ENCODE data around the gene GRK1.

The GRK1 gene

DNA sequence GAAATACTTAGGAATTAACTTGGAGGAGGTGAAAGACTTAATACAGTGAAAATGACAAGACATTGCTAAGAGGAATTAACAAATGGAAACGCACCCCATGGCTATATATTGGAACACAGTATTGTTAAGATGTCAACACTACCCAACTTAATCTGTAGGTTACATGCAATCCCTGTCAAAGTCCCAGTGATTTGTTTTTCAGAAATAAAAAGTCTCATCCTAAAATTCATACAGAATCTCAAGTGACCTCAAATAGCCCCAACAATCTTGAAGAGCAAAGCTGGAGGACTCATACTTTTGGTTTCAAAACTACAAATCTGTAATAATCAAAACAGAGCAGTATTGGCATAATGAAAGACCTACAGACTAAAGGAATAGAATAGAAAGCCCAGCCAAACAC, 22.2 kb upstream of the GRK1 start:
- H3K9me3 ChIP-seq (replicated peaks; ENCODE audit: low read length): no peaks in the 10 kb centered on the region
- H3K36me3 ChIP-seq (ENCODE audit: insufficient read depth, low read length): peaks cover 27% of the 10 kb centered on the region
- H3K9ac ChIP-seq (ENCODE audit: low read depth, low read length): no peak overlapping the region
- no peaks in the 10 kb centered on the region for H3K27me3 ChIP-seq (ENCODE audit: control insufficient read depth, insufficient read depth, low read length)
- peaks cover 11% of the 10 kb centered on the region for H3K4me1 ChIP-seq (ENCODE audit: control insufficient read depth, insufficient read depth, low read length)
- H3K4me3 ChIP-seq (ENCODE audit: low read length): no peak overlapping the region
- H3K4me2 ChIP-seq (ENCODE audit: low read length): no peak overlapping the region

DNA sequence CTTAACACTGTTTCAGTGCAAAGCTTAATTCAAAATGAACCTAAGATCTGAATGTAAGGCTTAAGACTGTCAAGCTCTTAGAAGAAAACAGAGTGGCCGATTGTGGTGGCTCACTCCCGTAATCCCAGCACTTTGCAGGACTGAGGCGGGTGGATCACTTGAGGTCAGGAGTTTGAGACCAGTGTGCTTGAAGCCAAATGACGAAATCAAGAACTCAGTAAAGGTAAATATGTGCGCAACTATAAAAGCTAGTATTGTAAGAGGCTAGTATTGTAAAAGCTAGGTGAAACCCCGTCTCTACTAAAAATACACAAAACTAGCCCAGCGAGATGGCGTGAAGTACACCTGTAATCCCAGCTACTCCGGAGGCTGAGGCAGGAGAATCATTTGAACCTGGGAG, 21.7 kb upstream of the GRK1 start:
- H3K27me3 ChIP-seq (ENCODE audit: control insufficient read depth, insufficient read depth, low read length): no peaks in the 10 kb centered on the region
- H3K4me3 ChIP-seq (ENCODE audit: low read length): no peak overlapping the region
- H3K4me2 ChIP-seq (ENCODE audit: low read length): no peak overlapping the region
- peaks cover 22% of the 10 kb centered on the region for H3K36me3 ChIP-seq (ENCODE audit: insufficient read depth, low read length)
- no peaks in the 10 kb centered on the region for H3K9me3 ChIP-seq (replicated peaks; ENCODE audit: low read length)
- H3K9ac ChIP-seq (ENCODE audit: low read depth, low read length): no peak overlapping the region
- peaks cover 11% of the 10 kb centered on the region for H3K4me1 ChIP-seq (ENCODE audit: control insufficient read depth, insufficient read depth, low read length)

DNA sequence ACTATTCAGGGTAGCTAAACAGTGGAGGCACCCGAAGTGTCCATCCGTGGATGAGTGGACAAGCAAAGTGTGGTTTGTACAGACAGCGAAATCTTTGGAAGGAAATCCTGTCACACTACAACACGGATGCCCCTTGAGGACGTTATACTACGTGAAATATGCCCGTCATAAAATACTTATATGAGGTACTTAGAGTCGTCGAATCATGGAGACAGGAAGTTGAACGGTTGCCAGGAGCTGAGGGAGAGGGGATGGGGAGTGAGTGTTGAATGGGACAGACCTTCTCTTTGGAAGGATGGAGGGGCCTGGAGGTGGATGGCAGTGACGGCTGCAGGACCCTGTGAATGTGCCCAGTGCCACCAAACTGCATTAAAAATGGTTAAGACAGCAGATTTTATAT, 20.6 kb upstream of the GRK1 start:
- no peaks in the 10 kb centered on the region for H3K27me3 ChIP-seq (ENCODE audit: control insufficient read depth, insufficient read depth, low read length)
- no peak overlapping the region for H3K9ac ChIP-seq (ENCODE audit: low read depth, low read length)
- no peaks in the 10 kb centered on the region for H3K9me3 ChIP-seq (replicated peaks; ENCODE audit: low read length)
- H3K36me3 ChIP-seq (ENCODE audit: insufficient read depth, low read length): peaks cover 17% of the 10 kb centered on the region
- H3K4me2 ChIP-seq (ENCODE audit: low read length): no peak overlapping the region
- H3K4me1 ChIP-seq (ENCODE audit: control insufficient read depth, insufficient read depth, low read length): peaks cover 11% of the 10 kb centered on the region
- no peak overlapping the region for H3K4me3 ChIP-seq (ENCODE audit: low read length)

DNA sequence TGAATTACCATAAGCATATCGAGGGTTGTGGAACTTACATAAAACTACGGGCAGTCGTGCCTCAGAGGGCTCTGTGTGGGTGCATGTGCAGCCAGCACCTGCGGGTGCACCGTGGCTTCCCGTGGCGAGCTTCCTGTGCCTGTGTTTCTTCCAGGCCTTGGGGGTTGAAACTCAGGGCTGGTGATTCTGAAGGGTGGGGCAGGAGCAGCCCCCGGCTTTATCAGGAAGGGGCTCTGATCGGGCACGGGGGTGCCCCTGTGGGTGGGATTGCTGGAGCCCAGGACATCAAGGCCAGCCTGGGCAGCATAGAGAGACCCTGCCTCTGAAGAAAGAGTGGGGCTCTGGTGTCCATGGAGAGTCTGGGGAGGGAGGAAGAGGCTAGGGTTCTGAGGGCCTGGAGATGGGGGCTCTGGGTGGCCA, 20.1 kb upstream of the GRK1 start:
- H3K27me3 ChIP-seq (ENCODE audit: control insufficient read depth, insufficient read depth, low read length): no peaks in the 10 kb centered on the region
- H3K4me2 ChIP-seq (ENCODE audit: low read length): peak overlapping the region; percentile 50
- H3K4me1 ChIP-seq (ENCODE audit: control insufficient read depth, insufficient read depth, low read length): peaks cover 11% of the 10 kb centered on the region
- H3K9me3 ChIP-seq (replicated peaks; ENCODE audit: low read length): no peaks in the 10 kb centered on the region
- peaks cover 15% of the 10 kb centered on the region for H3K36me3 ChIP-seq (ENCODE audit: insufficient read depth, low read length)
- no peak overlapping the region for H3K9ac ChIP-seq (ENCODE audit: low read depth, low read length)
- no peak overlapping the region for H3K4me3 ChIP-seq (ENCODE audit: low read length)

DNA sequence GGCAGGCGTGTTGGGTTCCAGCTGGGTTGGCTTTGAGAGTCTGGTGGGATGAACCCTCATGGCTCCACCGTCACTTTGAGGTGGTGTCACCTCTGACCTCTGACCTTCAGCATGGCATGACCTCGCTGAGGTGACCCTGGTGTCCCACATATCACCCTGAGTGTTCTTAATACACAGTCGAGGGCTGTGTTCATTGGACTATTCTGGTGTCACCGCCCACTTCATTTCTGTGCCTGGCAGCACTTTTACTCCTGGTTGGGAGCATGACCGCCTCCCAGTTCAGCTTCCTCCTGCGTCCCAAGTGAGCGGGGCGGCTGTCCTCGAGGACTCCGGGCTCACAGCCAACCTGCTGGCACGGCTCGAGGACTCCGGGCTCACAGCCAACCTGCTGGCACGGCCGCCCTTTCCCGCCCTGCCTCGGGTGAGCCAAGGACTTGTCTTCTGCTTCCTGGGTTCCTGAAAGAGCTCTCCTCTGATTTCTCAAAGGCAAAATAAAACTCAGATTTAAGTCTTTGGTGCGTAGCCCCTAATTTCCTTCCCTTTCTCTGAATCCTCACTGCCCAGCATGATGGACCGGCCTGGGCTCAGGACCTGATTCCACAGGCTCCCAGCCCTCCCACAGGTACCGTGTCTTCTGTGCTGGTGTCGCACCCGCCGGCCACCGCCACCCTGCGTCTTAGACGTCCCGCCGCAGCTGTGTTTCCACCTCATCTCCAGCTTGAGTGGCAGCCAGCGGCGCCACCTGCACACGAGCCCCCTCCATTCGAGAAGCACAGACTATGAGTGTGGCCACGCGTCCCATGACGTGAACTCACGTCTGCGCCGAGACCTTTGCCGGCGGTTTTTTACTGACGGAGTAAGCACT, 19.4 kb upstream of the GRK1 start:
- peak overlapping the region; percentile 50 for H3K4me2 ChIP-seq (ENCODE audit: low read length)
- H3K9ac ChIP-seq (ENCODE audit: low read depth, low read length): no peak overlapping the region
- H3K36me3 ChIP-seq (ENCODE audit: insufficient read depth, low read length): peaks cover 9% of the 10 kb centered on the region

DNA sequence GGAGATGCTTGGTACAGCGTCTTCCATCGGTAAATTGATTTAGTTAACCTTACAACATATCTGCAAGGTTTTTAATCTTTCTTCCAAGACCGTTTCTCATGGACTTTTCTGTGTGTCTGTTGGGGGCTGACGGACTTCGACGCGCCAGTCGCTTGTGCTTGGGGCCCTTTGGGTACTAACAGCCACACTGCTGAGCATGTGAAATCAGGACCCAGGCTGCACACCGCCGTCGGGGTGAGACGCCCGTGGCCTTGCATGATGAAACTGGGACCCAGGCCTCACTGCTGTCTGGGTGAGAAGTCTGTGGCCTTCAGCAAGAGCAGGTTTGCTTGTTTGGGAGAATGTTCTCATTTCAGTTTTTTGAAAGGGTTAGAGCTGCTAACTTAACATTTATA, 18.8 kb upstream of the GRK1 start:
- Histone ChIP-seq H3K4me2 (ENCODE audit: low read length) (peak overlapping the region; percentile 50), H3K27me3 (ENCODE audit: control insufficient read depth, insufficient read depth, low read length) (no peaks in the 10 kb centered on the region), H3K4me1 (ENCODE audit: control insufficient read depth, insufficient read depth, low read length) (peaks cover 11% of the 10 kb centered on the region), H3K9ac (ENCODE audit: low read depth, low read length) (no peak overlapping the region), H3K4me3 (ENCODE audit: low read length) (no peak overlapping the region), H3K9me3 (replicated peaks; ENCODE audit: low read length) (no peaks in the 10 kb centered on the region), H3K36me3 (ENCODE audit: insufficient read depth, low read length) (peaks cover 6% of the 10 kb centered on the region)

More for the DNA sequence above, 19.4 kb upstream of the GRK1 start:
- no peaks in the 10 kb centered on the region for H3K27me3 ChIP-seq (ENCODE audit: control insufficient read depth, insufficient read depth, low read length)
- no peak overlapping the region for H3K4me3 ChIP-seq (ENCODE audit: low read length)
- H3K9me3 ChIP-seq (replicated peaks; ENCODE audit: low read length): no peaks in the 10 kb centered on the region
- H3K4me1 ChIP-seq (ENCODE audit: control insufficient read depth, insufficient read depth, low read length): peaks cover 11% of the 10 kb centered on the region

DNA sequence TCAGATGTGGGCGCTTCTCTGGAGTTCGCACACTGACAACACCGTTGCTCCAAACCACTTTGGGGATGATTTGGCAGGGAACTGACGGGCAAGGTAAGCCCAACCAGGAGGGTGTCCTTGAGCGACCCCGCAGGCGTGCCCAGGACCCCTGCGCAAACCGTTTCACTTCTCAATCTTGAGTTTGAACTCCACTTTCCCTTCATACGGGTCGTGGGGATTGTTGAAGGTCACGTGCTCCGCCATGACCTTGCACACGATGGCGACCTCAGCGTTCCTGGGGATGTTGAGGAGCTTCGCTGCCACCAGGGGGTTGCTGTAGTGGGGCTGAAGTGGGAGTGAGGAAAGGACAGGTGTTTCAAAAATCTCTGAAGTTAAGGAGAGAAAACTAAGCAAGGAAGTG, 17.8 kb upstream of the GRK1 start:
- Histone ChIP-seq H3K9ac (ENCODE audit: low read depth, low read length) (no peak overlapping the region), H3K4me1 (ENCODE audit: control insufficient read depth, insufficient read depth, low read length) (peaks cover 11% of the 10 kb centered on the region), H3K9me3 (replicated peaks; ENCODE audit: low read length) (no peaks in the 10 kb centered on the region), H3K4me2 (ENCODE audit: low read length) (no peak overlapping the region), H3K27me3 (ENCODE audit: control insufficient read depth, insufficient read depth, low read length) (no peaks in the 10 kb centered on the region), H3K36me3 (ENCODE audit: insufficient read depth, low read length) (peaks cover 6% of the 10 kb centered on the region), H3K4me3 (ENCODE audit: low read length) (no peak overlapping the region)

DNA sequence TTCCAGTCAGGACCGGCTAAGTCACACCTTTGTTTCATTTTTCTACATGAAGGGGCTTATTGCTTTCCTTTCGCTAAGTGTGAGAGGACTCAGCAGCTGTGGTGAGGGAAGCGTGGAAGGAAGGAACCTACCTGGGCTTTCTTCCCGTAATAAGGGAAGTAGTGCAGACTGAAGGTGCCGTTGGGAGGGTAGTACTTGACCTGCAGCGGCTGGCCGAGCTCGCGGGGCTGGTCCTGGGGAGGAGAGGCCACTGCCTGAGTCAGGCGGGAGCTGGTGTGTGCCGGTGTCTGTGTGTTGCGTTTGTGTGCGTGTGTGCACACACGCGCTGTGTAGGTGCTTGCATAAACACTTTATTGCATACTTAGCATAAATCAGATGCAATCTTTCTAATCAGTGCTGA, 16.7 kb upstream of the GRK1 start:
- Histone ChIP-seq H3K4me2 (ENCODE audit: low read length) (no peak overlapping the region), H3K9me3 (replicated peaks; ENCODE audit: low read length) (no peaks in the 10 kb centered on the region), H3K4me1 (ENCODE audit: control insufficient read depth, insufficient read depth, low read length) (peaks cover 11% of the 10 kb centered on the region), H3K9ac (ENCODE audit: low read depth, low read length) (no peak overlapping the region), H3K4me3 (ENCODE audit: low read length) (no peak overlapping the region), H3K36me3 (ENCODE audit: insufficient read depth, low read length) (no peaks in the 10 kb centered on the region), H3K27me3 (ENCODE audit: control insufficient read depth, insufficient read depth, low read length) (peaks cover 2% of the 10 kb centered on the region)

DNA sequence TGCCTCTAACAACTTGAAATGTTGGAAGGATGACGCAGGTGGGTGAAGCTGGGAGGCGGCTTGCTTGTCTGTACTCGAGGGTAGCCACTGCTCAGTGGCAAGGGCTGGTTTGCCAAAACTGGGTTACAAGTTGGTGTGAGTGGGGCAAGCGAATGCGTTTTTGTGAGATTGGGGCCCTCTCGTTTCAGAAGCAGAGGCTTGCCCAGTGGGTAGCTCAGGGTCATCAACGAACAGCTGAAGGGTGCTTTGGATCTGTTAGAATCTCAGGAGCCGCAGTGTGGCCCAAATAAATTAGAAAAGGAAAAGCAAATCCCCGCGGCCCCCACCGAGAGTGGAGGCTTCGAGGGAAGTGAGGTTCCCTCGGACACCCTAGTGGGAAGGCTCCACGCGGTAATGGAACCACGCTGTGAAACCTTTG, 16.3 kb upstream of the GRK1 start:
- Histone ChIP-seq H3K9me3 (replicated peaks; ENCODE audit: low read length) (no peaks in the 10 kb centered on the region), H3K36me3 (ENCODE audit: insufficient read depth, low read length) (no peaks in the 10 kb centered on the region), H3K27me3 (ENCODE audit: control insufficient read depth, insufficient read depth, low read length) (peaks cover 6% of the 10 kb centered on the region), H3K4me1 (ENCODE audit: control insufficient read depth, insufficient read depth, low read length) (peaks cover 11% of the 10 kb centered on the region), H3K4me3 (ENCODE audit: low read length) (no peak overlapping the region), H3K9ac (ENCODE audit: low read depth, low read length) (no peak overlapping the region), H3K4me2 (ENCODE audit: low read length) (no peak overlapping the region)

DNA sequence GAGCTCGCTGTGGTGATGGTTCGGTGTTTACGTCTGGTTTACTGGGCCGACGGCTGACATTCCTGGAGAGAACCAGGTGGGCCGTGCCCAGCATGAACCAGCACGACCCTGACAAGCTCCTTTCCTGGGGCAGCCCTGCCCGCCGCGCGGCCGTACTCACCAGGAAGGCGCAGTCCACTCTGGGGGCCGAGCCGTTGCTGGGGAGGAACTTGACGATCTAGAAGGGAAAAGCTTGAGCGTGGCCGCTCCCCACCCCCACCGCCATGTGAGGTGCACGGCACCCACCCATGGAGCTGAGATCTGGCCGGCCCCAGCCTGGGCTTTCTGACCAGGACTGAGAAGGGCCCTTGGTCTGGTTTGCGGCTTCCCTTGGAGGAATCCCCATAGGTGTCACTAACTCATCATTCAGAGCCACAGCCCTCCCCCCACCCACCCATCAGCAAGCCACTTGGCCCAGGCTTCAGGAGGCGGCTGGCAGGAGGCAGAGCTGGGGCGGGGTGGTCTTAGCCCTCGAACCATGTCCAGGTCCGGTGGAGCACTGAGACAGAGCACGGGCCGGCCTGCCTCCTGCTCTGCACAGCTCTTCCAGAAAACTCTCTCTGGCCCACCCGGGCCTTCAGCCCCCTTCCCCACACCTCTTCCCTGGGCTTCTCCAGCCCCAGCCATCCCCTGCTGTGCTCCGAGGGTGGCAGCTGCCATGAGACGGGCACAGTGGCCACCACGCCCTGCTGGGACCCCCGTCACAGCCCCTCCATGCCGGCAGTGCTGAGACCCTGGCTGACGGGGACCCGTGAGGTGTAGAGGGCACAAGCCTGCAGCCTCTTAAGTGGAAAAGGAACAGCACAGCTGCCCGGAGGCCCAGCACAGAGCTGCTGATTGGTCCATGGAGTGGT, 15.3 kb upstream of the GRK1 start:
- Histone ChIP-seq H3K9ac (ENCODE audit: low read depth, low read length) (no peak overlapping the region), H3K27me3 (ENCODE audit: control insufficient read depth, insufficient read depth, low read length) (peaks cover 7% of the 10 kb centered on the region), H3K4me1 (ENCODE audit: control insufficient read depth, insufficient read depth, low read length) (peaks cover 11% of the 10 kb centered on the region), H3K4me3 (ENCODE audit: low read length) (no peak overlapping the region), H3K36me3 (ENCODE audit: insufficient read depth, low read length) (no peaks in the 10 kb centered on the region), H3K9me3 (replicated peaks; ENCODE audit: low read length) (no peaks in the 10 kb centered on the region), H3K4me2 (ENCODE audit: low read length) (no peak overlapping the region)

DNA sequence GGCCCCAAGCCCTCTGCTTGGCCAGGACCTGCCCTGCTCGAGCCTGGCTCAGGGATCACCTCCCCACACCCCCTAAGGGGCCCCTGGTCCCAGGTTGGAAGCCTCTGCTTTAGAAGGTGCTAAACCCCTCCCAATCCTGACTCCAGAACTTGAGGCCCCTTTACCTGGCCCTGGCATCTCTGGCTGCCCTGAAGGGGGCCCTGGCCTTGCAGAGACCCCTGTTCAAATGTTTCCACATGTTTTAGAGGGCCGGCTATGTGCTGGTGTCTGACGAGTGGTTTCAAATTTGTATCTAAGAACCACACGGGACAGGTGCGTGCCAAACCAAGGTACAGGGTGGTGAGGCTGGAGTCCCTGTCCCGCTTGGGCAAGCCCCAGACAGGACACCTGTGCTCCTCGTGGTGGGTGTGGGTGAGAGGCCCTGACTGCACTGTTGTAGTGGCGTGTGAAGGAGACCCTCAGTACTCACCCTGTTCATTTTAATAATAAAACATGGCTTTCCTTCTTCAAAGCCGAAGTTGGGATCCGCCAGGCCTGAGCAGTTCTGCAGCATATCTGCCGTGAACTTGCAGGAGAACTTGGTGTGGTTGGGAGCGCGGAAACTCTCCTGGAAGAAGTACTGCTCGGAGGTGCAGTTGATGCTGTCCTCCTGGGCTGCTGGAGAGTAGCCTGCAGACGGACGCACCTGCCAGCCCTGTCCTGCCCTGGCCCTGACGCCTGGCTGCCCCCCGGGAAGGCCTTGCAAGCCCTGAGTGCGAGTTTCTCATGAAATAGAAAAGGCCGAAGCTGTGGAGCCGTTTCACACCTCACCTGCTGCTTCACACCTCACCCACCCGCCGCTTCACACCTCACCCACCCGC, 14.4 kb upstream of the GRK1 start:
- no peak overlapping the region for H3K4me2 ChIP-seq (ENCODE audit: low read length)
- H3K9me3 ChIP-seq (replicated peaks; ENCODE audit: low read length): no peaks in the 10 kb centered on the region
- no peak overlapping the region for H3K9ac ChIP-seq (ENCODE audit: low read depth, low read length)
- no peaks in the 10 kb centered on the region for H3K36me3 ChIP-seq (ENCODE audit: insufficient read depth, low read length)
- peaks cover 3% of the 10 kb centered on the region for H3K4me1 ChIP-seq (ENCODE audit: control insufficient read depth, insufficient read depth, low read length)
- H3K4me3 ChIP-seq (ENCODE audit: low read length): no peak overlapping the region
- H3K27me3 ChIP-seq (ENCODE audit: control insufficient read depth, insufficient read depth, low read length): peaks cover 7% of the 10 kb centered on the region

Data from skeletal muscle satellite cell (primary cell).